Neural cell (in vitro differentiated cells): Measurements from ENCODE around the gene ADGRF1. TPM values are rescaled to one million over a fixed set of nuclear protein-coding genes. Genes with fewer than 3 reads are reported as not detected.

Experiments
- H2AFZ ChIP-seq: fragments of 200-600, 300-800 bp; sonication (generic), shearing (Covaris generic); 2 replicates; pipeline ENCODE4 v1.6.0; 2014; ENCODE audit warnings: low read depth, mild to moderate bottlenecking, antibody characterized with exemption, low read length, moderate library complexity
- H3F3A ChIP-seq: fragments of 200-600 bp; shearing (Covaris generic); 2 replicates; pipeline ENCODE4 v1.6.1; 2016; ENCODE audit warnings: mild to moderate bottlenecking, moderate library complexity, mixed read lengths, antibody characterized with exemption, low read length; ENCODE audit not compliant: insufficient read depth, poor library complexity, severe bottlenecking
- H3K27ac ChIP-seq: fragments of 200-600, 300-800 bp; sonication (generic), shearing (Covaris generic); 2 replicates; pipeline ENCODE4 v1.5.1; 2014; ENCODE audit warnings: mild to moderate bottlenecking, low read length, moderate library complexity
- H3K27me3 ChIP-seq: fragments of 300-800, 200-600 bp; sonication (generic), shearing (Covaris generic); 2 replicates; pipeline ENCODE4 v1.6.0; 2014; ENCODE audit warnings: mild to moderate bottlenecking, low read depth, low read length, moderate library complexity; ENCODE audit not compliant: insufficient read depth
- H3K36me3 ChIP-seq: fragments of 300-800, 200-600 bp; sonication (generic), shearing (Covaris generic); 2 replicates; pipeline ENCODE4 v1.5.1; 2014; ENCODE audit warnings: mild to moderate bottlenecking, antibody characterized with exemption, low read length, moderate library complexity; ENCODE audit not compliant: insufficient read depth
- H3K4me2 ChIP-seq: fragments of 300-800, 200-600 bp; sonication (generic), shearing (Covaris generic); 2 replicates; pipeline ENCODE4 v1.6.0; 2014; ENCODE audit warnings: mild to moderate bottlenecking, low read length
- H3K4me3 ChIP-seq: fragments of 300-800, 200-600 bp; sonication (generic), shearing (Covaris generic); 2 replicates; pipeline ENCODE4 v1.5.1; 2014; ENCODE audit warnings: mild to moderate bottlenecking, low read length, moderate library complexity
- H3K79me2 ChIP-seq: fragments of 200-600 bp; shearing (Covaris generic); replicated peaks from 2 replicates; pipeline ENCODE4 v1.6.0; 2014; ENCODE audit warnings: mild to moderate bottlenecking, low read length, moderate library complexity; ENCODE audit not compliant: insufficient read depth
- H3K9ac ChIP-seq: fragments of 300-800, 200-600 bp; sonication (generic), shearing (Covaris generic); 2 replicates; pipeline ENCODE4 v1.6.1; 2016; ENCODE audit warnings: mild to moderate bottlenecking, low read length, mixed read lengths
- H3K9me2 ChIP-seq: fragments of 200-600 bp; shearing (Covaris generic); 2 replicates; pipeline ENCODE4 v1.6.1; 2016; ENCODE audit warnings: mild to moderate bottlenecking, low read length, mixed read lengths; ENCODE audit not compliant: insufficient read depth
- H3K9me3 ChIP-seq: fragments of 200-600, 300-800 bp; sonication (generic), shearing (Covaris generic); 2 replicates; pipeline ENCODE4 v1.6.1; 2016; ENCODE audit warnings: mild to moderate bottlenecking, mixed run types, low read length, moderate library complexity, mixed read lengths
- H4K20me1 ChIP-seq: fragments of 200-600 bp; shearing (Covaris generic); 2 replicates; pipeline ENCODE4 v1.6.1; 2016; ENCODE audit warnings: mild to moderate bottlenecking, mixed run types; ENCODE audit not compliant: insufficient read depth
- CTCF ChIP-seq: fragments of 450-650 bp; IDR thresholded peaks from 2 replicates; pipeline ENCODE4 v1.5.1; 2014; ENCODE audit warnings: antibody characterized with exemption, mild to moderate bottlenecking, moderate library complexity; ENCODE audit not compliant: poor library complexity, severe bottlenecking
- EP300 ChIP-seq: fragments of 450-650 bp; conservative IDR thresholded peaks from 2 replicates; pipeline ENCODE4 v1.6.1; 2014; ENCODE audit warnings: antibody characterized with exemption, mild to moderate bottlenecking, moderate library complexity; ENCODE audit not compliant: poor library complexity, severe bottlenecking
- EZH2 ChIP-seq: fragments of 200-600, 300-800 bp; shearing (Covaris generic), sonication (generic); IDR thresholded peaks from 2 replicates; pipeline ENCODE4 v1.6.1; 2014; ENCODE audit warnings: antibody characterized with exemption, low read length, borderline replicate concordance, mild to moderate bottlenecking; ENCODE audit not compliant: insufficient read depth, poor library complexity, severe bottlenecking
- MXI1 ChIP-seq: fragments of 450-650 bp; conservative IDR thresholded peaks from 2 replicates; pipeline ENCODE4 v1.6.1; 2014; ENCODE audit warnings: antibody characterized with exemption, mild to moderate bottlenecking; ENCODE audit not compliant: poor library complexity, severe bottlenecking
- POLR2AphosphoS5 ChIP-seq: IDR thresholded peaks from 2 replicates; pipeline ENCODE4 v1.6.1; 2012
- RAD21 ChIP-seq: fragments of 450-650 bp; conservative IDR thresholded peaks from 2 replicates; pipeline ENCODE4 v1.6.1; 2014; ENCODE audit warnings: antibody characterized with exemption, mild to moderate bottlenecking, moderate library complexity
- REST ChIP-seq: IDR thresholded peaks from 2 replicates; pipeline ENCODE4 v1.6.1; 2012; ENCODE audit warnings: borderline replicate concordance
- SMC3 ChIP-seq: fragments of 450-650 bp; conservative IDR thresholded peaks from 2 replicates; pipeline ENCODE4 v1.6.1; 2014; ENCODE audit warnings: antibody characterized with exemption, mild to moderate bottlenecking, moderate library complexity; ENCODE audit not compliant: poor library complexity
- TAF1 ChIP-seq: IDR thresholded peaks from 2 replicates; pipeline ENCODE4 v1.6.1; 2012; ENCODE audit warnings: low read depth
- polyA plus RNA-seq: library from polyadenylated mRNA; depleted of rRNA; stranded (reverse); fragments of >200 nt; gene quantifications from 2 replicates; pipeline ENCODE4 v1.2.3, GENCODE V29; 2014

ADGRF1 gene
- polyA plus RNA-seq, 1 donor from 2014 or later, result not detected

- H3K79me2 ChIP-seq, result no peaks in the 10 kb centered on the region
- no peak overlapping the region for H2AFZ ChIP-seq
- no peak overlapping the region for H3K4me2 ChIP-seq
- no peaks in the 10 kb centered on the region for H3K36me3 ChIP-seq
- no peaks in the 10 kb centered on the region for H4K20me1 ChIP-seq
- no peaks in the 10 kb centered on the region for H3K27me3 ChIP-seq
- no peaks in the 10 kb centered on the region for H3K9me3 ChIP-seq
- no peak overlapping the region for H3K4me3 ChIP-seq
- TF ChIP-seq EZH2 (no peak), POLR2AphosphoS5 (no peak), TAF1 (no peak), REST (no peak), MXI1 (no peak), RAD21 (no peak), CTCF (no peak), SMC3 (no peak), EP300 (no peak)
- no peak overlapping the region for H3K9ac ChIP-seq
- H3F3A ChIP-seq, result no peaks in the 10 kb centered on the region
- H3K27ac ChIP-seq, result no peak overlapping the region
- H3K9me2 ChIP-seq, result no peaks in the 10 kb centered on the region
These were observed 9.0 kb downstream of the ADGRF1 start for GRCh38 chr6:47032974-47033765.

DNA sequence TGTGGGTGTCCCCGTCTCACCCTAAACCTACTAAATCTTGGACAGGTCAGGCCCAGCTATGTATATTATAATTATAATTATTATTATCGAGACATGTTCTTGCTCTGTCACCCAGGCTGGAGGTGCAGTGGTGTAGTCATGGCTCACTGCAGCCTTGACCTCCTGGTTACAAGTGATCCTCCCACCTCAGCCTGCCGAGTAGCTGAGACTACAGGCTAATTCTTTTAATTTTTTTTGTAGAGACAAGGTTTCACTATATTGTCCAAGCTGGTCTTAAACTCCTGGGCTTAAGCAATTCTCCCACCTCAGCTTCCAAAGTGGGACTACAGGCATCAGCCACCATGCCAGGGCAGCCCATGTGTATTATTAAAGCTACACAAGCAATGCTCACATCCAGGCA, 10.5 kb downstream of the ADGRF1 start:
- no peaks in the 10 kb centered on the region for H3K9me2 ChIP-seq
- no peaks in the 10 kb centered on the region for H3K36me3 ChIP-seq
- H3K27me3 ChIP-seq, result no peaks in the 10 kb centered on the region
- H3K4me3 ChIP-seq, result no peak overlapping the region
- TF ChIP-seq REST (no peak), EZH2 (no peak), CTCF (no peak), MXI1 (no peak), EP300 (no peak), SMC3 (no peak), POLR2AphosphoS5 (no peak), TAF1 (no peak), RAD21 (no peak)
- no peaks in the 10 kb centered on the region for H3K9me3 ChIP-seq
- no peak overlapping the region for H3K27ac ChIP-seq
- no peak overlapping the region for H3K4me2 ChIP-seq
- no peak overlapping the region for H3K9ac ChIP-seq
- H2AFZ ChIP-seq, result no peak overlapping the region
- no peaks in the 10 kb centered on the region for H3K79me2 ChIP-seq
- no peaks in the 10 kb centered on the region for H3F3A ChIP-seq
- no peaks in the 10 kb centered on the region for H4K20me1 ChIP-seq
